Endothelial cell of umbilical vein (primary cell): ENCODE results near the gene STPG3.

ENCODE experiments used
- EZH2 ChIP-seq: IDR thresholded peaks from 2 replicates; pipeline ENCODE4 v1.6.1; 2012; ENCODE audit warnings: borderline replicate concordance, low read depth, mild to moderate bottlenecking, moderate library complexity, low read length, inconsistent platforms; ENCODE audit not compliant: severe bottlenecking
- FOS ChIP-seq: IDR thresholded peaks from 2 replicates; pipeline ENCODE4 v1.6.1; 2011; ENCODE audit warnings: mild to moderate bottlenecking, low read length, moderate library complexity, borderline replicate concordance; ENCODE audit not compliant: insufficient read depth
- GATA2 ChIP-seq: IDR thresholded peaks from 2 replicates; pipeline ENCODE4 v1.7.0; 2011; ENCODE audit warnings: low read depth, mild to moderate bottlenecking, moderate library complexity, mixed read lengths, low read length; ENCODE audit not compliant: insufficient read length, insufficient read depth
- POLR2A ChIP-seq: IDR thresholded peaks from 2 replicates; pipeline ENCODE4 v1.6.1; 2012; ENCODE audit warnings: low read depth, mild to moderate bottlenecking, control low read depth, low read length
- POLR2AphosphoS5 ChIP-seq: IDR thresholded peaks from 2 replicates; pipeline ENCODE4 v1.6.1; 2012; ENCODE audit warnings: low read depth, mild to moderate bottlenecking, control low read depth, low read length, moderate library complexity; ENCODE audit not compliant: insufficient read depth
- TF ChIP-seq, protein P1 (sequence below): IDR thresholded peaks from 2 replicates; pipeline ENCODE4 v1.6.1; 2011; ENCODE audit not compliant: insufficient read depth, insufficient read length
- TF ChIP-seq, protein P2 (sequence below), 2 donors: IDR thresholded peaks; 1 replicate in 1 of 2; 2 replicates in 1 of 2; pipeline ENCODE4 v1.5.1; 2011; ENCODE audit warnings: low read length in 2 of 2, mild to moderate bottlenecking in 2 of 2, moderate library complexity in 2 of 2, control low read depth in 1 of 2, inconsistent platforms in 1 of 2, low read depth in 1 of 2; ENCODE audit not compliant: insufficient read depth in 1 of 2; ENCODE audit errors: extremely low read depth in 1 of 2

DNA sequence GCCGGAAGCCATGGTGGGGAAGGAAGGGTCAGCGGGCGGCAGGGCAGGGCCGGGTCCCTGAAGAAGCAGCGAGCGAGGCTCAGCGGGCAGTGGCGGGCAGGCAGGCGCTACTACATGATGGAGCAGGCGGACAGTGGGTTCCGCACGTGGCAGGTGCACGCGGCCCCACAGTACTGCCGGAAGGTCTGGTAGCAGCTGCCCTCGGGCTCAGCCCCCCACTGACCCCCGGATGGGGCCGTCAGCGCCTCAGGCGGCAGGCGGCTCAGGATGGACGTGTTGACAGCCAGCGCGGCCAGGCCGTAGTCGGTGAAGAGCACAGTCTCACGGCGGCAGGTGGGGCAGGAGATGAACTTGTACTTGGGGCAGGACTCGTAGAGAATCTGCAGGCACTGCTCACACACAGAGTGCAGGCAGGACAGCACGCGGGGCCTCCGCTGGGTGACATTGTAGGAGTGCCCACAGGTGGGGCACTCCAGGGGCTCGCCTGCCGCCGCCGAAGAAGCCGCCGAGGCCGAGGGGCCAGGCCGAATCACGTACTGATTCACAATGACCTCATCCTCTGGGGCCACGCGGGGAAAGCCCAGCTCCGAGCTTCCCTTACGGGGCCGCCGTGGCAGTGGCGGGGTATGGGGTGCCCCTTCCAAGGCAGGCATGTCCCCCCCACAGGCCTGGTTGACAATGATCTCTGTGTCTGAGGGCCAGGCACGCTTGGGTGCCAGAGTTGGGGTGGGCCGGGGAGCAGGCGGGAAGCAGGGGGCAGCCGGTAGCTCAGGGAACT, 30.6 kb upstream of the STPG3 start:
- TF ChIP-seq EZH2: no peak
- TF ChIP-seq POLR2A: no peak
- TF ChIP-seq POLR2AphosphoS5: no peak
- TF ChIP-seq, protein P1, sequence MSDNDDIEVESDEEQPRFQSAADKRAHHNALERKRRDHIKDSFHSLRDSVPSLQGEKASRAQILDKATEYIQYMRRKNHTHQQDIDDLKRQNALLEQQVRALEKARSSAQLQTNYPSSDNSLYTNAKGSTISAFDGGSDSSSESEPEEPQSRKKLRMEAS: no peak
- TF ChIP-seq, protein P2, sequence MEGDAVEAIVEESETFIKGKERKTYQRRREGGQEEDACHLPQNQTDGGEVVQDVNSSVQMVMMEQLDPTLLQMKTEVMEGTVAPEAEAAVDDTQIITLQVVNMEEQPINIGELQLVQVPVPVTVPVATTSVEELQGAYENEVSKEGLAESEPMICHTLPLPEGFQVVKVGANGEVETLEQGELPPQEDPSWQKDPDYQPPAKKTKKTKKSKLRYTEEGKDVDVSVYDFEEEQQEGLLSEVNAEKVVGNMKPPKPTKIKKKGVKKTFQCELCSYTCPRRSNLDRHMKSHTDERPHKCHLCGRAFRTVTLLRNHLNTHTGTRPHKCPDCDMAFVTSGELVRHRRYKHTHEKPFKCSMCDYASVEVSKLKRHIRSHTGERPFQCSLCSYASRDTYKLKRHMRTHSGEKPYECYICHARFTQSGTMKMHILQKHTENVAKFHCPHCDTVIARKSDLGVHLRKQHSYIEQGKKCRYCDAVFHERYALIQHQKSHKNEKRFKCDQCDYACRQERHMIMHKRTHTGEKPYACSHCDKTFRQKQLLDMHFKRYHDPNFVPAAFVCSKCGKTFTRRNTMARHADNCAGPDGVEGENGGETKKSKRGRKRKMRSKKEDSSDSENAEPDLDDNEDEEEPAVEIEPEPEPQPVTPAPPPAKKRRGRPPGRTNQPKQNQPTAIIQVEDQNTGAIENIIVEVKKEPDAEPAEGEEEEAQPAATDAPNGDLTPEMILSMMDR (IDR thresholded peaks at IDR 0.05; ENCODE audit: extremely low read depth in 1 of 2, insufficient read depth in 1 of 2, low read depth in 1 of 2, low read length in 2 of 2): no peak
- no peak for TF ChIP-seq GATA2
- TF ChIP-seq FOS: no peak
